H9 (cell line): Measurements from ENCODE around the gene SLC9B1. TPM values are rescaled to one million over a fixed set of nuclear protein-coding genes. Genes with fewer than 3 reads are reported as not detected.

Experiments used
- DNase-seq: peaks from one replicate; pipeline ENCODE4 v3.0.0-alpha.2; 2017
- H2AFZ ChIP-seq: one replicate; pipeline ENCODE4 v1.6.1; 2013; ENCODE audit warnings: mild to moderate bottlenecking, low read length, control low read depth, moderate library complexity
- H2AK5ac ChIP-seq: 2 replicates; pipeline ENCODE4 v1.6.1; 2013; ENCODE audit warnings: low read length, control low read depth, mixed read lengths; ENCODE audit not compliant: insufficient read length
- H2BK120ac ChIP-seq: one replicate; pipeline ENCODE4 v1.6.1; 2013; ENCODE audit warnings: low read depth, mild to moderate bottlenecking, low read length, control low read depth, inconsistent platforms; ENCODE audit not compliant: poor library complexity, severe bottlenecking
- H2BK12ac ChIP-seq: 2 replicates; pipeline ENCODE4 v1.6.1; 2013; ENCODE audit warnings: low read length, control low read depth, mixed read lengths, low read depth; ENCODE audit not compliant: insufficient read length
- H2BK15ac ChIP-seq: 2 replicates; pipeline ENCODE4 v1.6.1; 2013; ENCODE audit warnings: low read depth, low read length, control low read depth
- H2BK20ac ChIP-seq: one replicate; pipeline ENCODE4 v1.6.1; 2013; ENCODE audit warnings: low read depth, mild to moderate bottlenecking, low read length, control low read depth, inconsistent platforms; ENCODE audit not compliant: poor library complexity, severe bottlenecking
- H2BK5ac ChIP-seq: 2 replicates; pipeline ENCODE4 v1.6.1; 2013; ENCODE audit warnings: low read length, control low read depth, mixed read lengths; ENCODE audit not compliant: insufficient read length
- H3K14ac ChIP-seq: 2 replicates; pipeline ENCODE4 v1.6.1; 2013; ENCODE audit warnings: low read length, control low read depth; ENCODE audit not compliant: insufficient read depth
- H3K18ac ChIP-seq: 2 replicates; pipeline ENCODE4 v1.6.1; 2013; ENCODE audit warnings: low read depth, mild to moderate bottlenecking, mixed read lengths, low read length, control low read depth; ENCODE audit not compliant: insufficient read length
- H3K23ac ChIP-seq: 2 replicates; pipeline ENCODE4 v1.6.1; 2013; ENCODE audit warnings: low read length, control low read depth, mixed read lengths, low read depth; ENCODE audit not compliant: insufficient read length
- H3K23me2 ChIP-seq: 2 replicates; pipeline ENCODE4 v1.6.1; 2013; ENCODE audit warnings: low read depth, mild to moderate bottlenecking, mixed read lengths, low read length, control low read depth; ENCODE audit not compliant: insufficient read length, poor library complexity, severe bottlenecking
- H3K27ac ChIP-seq: 2 replicates; pipeline ENCODE4 v1.5.1; 2013; ENCODE audit warnings: low read length, control low read depth, mixed read lengths, low read depth; ENCODE audit not compliant: insufficient read length
- H3K27me3 ChIP-seq: 2 replicates; pipeline ENCODE4 v1.6.1; 2013; ENCODE audit warnings: low read length, control low read depth, inconsistent platforms; ENCODE audit not compliant: insufficient read depth
- H3K4ac ChIP-seq: 2 replicates; pipeline ENCODE4 v1.6.1; 2013; ENCODE audit warnings: low read depth, mild to moderate bottlenecking, control low read depth, inconsistent platforms, low read length, moderate library complexity
- H3K4me1 ChIP-seq: 2 replicates; pipeline ENCODE4 v1.6.1; 2013; ENCODE audit warnings: low read length, control low read depth, inconsistent platforms; ENCODE audit not compliant: insufficient read depth
- H3K4me2 ChIP-seq: 2 replicates; pipeline ENCODE4 v1.6.1; 2013; ENCODE audit warnings: low read length, control low read depth, mixed read lengths; ENCODE audit not compliant: insufficient read length, insufficient read depth
- H3K56ac ChIP-seq: 2 replicates; pipeline ENCODE4 v1.6.1; 2013; ENCODE audit warnings: low read depth, mild to moderate bottlenecking, mixed read lengths, low read length, control low read depth; ENCODE audit not compliant: insufficient read length
- H3K79me1 ChIP-seq: 2 replicates; pipeline ENCODE4 v1.6.1; 2013; ENCODE audit warnings: low read depth, mild to moderate bottlenecking, moderate library complexity, low read length, control low read depth, inconsistent platforms; ENCODE audit not compliant: insufficient read depth, poor library complexity, severe bottlenecking
- H3K79me2 ChIP-seq: 2 replicates; pipeline ENCODE4 v1.6.1; 2013; ENCODE audit warnings: low read length, control low read depth, inconsistent platforms; ENCODE audit not compliant: insufficient read depth
- H3K9ac ChIP-seq: 2 replicates; pipeline ENCODE4 v1.6.1; 2013; ENCODE audit warnings: low read length, control low read depth, mixed read lengths; ENCODE audit not compliant: insufficient read length; ENCODE audit errors: extremely low read depth
- H3K9me3 ChIP-seq: one replicate; pipeline ENCODE4 v1.6.1; 2013; ENCODE audit warnings: low read depth, low read length, inconsistent platforms; ENCODE audit not compliant: control insufficient read depth
- H3T11ph ChIP-seq: one replicate; pipeline ENCODE4 v1.6.1; 2013; ENCODE audit warnings: mild to moderate bottlenecking, low read length, control low read depth, inconsistent platforms
- H4K20me1 ChIP-seq: one replicate; pipeline ENCODE4 v1.6.1; 2013; ENCODE audit not compliant: control insufficient read depth, insufficient read length, insufficient read depth
- H4K5ac ChIP-seq: 2 replicates; pipeline ENCODE4 v1.6.1; 2013; ENCODE audit warnings: low read depth, mild to moderate bottlenecking, mixed read lengths, low read length, control low read depth; ENCODE audit not compliant: insufficient read length
- H4K8ac ChIP-seq: replicated peaks from 2 replicates; pipeline ENCODE4 v1.6.1; 2013; ENCODE audit warnings: low read length, control low read depth, mixed read lengths, low read depth; ENCODE audit not compliant: insufficient read length
- H4K91ac ChIP-seq: 2 replicates; pipeline ENCODE4 v1.6.1; 2013; ENCODE audit warnings: low read depth, mild to moderate bottlenecking, moderate library complexity, mixed read lengths, low read length, control low read depth; ENCODE audit not compliant: insufficient read length
- H3K27ac Mint-ChIP-seq, 3 experiments: 2 replicates in 2 of 3; 3 replicates in 1 of 3; pipeline ENCODE4 v1.8.0; 2020 to 2021; ENCODE audit warnings: mixed read lengths in 3 of 3, mild to moderate bottlenecking in 1 of 3, moderate library complexity in 1 of 3
- H3K27me3 Mint-ChIP-seq: 2 replicates; pipeline ENCODE4 v1.8.0; 2021; ENCODE audit warnings: low read depth, mild to moderate bottlenecking, moderate library complexity, mixed read lengths
- H3K36me3 Mint-ChIP-seq, 3 experiments: 2 replicates in 2 of 3; 3 replicates in 1 of 3; pipeline ENCODE4 v1.8.0; 2020 to 2021; ENCODE audit warnings: low read depth in 3 of 3, mixed read lengths in 3 of 3; ENCODE audit not compliant: insufficient read depth in 1 of 3
- H3K4me1 Mint-ChIP-seq, 2 experiments: 2 replicates each; pipeline ENCODE4 v1.8.0; 2020; ENCODE audit warnings: mixed read lengths in 2 of 2
- H3K4me3 Mint-ChIP-seq, 2 experiments: 2 replicates in 1 of 2; 3 replicates in 1 of 2; pipeline ENCODE4 v1.8.0; 2020 to 2021; ENCODE audit warnings: mild to moderate bottlenecking in 2 of 2, mixed read lengths in 2 of 2, moderate library complexity in 1 of 2
- H3K9me3 Mint-ChIP-seq, 2 experiments: 2 replicates in 1 of 2; 3 replicates in 1 of 2; pipeline ENCODE4 v1.8.0; 2020; ENCODE audit warnings: mild to moderate bottlenecking in 2 of 2, mixed read lengths in 2 of 2, moderate library complexity in 1 of 2
- CTCF ChIP-seq: fragments of 200-600 bp; sonication (generic); conservative IDR thresholded peaks from 3 replicates; pipeline ENCODE4 v1.8.0; 2021; ENCODE audit warnings: antibody characterized with exemption, mild to moderate bottlenecking
- WGBS: extraction: QIAGEN DNeasy Blood & Tissue Kit; methylation state at CpG from one replicate; pipeline ENCODE4 v1.1.7; 2013; ENCODE audit warnings: missing lambda C conversion rate, low lambda C conversion rate, mixed read lengths; ENCODE audit not compliant: insufficient read length; ENCODE audit errors: extremely low coverage; 5-methylcytosine and 5-hydroxymethylcytosine counted together
- total RNA-seq: library from RNA; stranded (reverse); gene quantifications from 2 replicates; pipeline ENCODE4 v1.2.1, GENCODE V29; 2021

The SLC9B1 gene
- total RNA-seq, 1 experiment from 2014 or later, result 0.59 TPM

GRCh38 chr4:102881343-102881742 lies 138.2 kb downstream of the SLC9B1 start:
- peaks cover 8% of the 10 kb centered on the region in 2 experiments for H3K4me1 Mint-ChIP-seq
- H3K36me3 Mint-ChIP-seq, result peaks cover 29 to 35% (median 34%) of the 10 kb centered on the region in 3 experiments
- WGBS, result no CpG with 5 or more reads among the region's 1 CpG
- H3K4ac ChIP-seq, result no peak overlapping the region
- H3K9ac ChIP-seq, result no peak overlapping the region
- H3K27me3 Mint-ChIP-seq, result no peaks in the 10 kb centered on the region
- no peak overlapping the region for H2BK5ac ChIP-seq
- H3K4me3 Mint-ChIP-seq, result no peak overlapping the region
- H3K79me2 ChIP-seq, result no peaks in the 10 kb centered on the region; the same call in 1 of the 2 replicates
- no peak overlapping the region for H3K27ac ChIP-seq
- H4K20me1 ChIP-seq, result no peaks in the 10 kb centered on the region
- no peak overlapping the region for H2BK20ac ChIP-seq
- no peaks in the 10 kb centered on the region for H3K27me3 ChIP-seq
- no peaks in the 10 kb centered on the region for H3K79me1 ChIP-seq
- TF ChIP-seq CTCF, result no peak
- no peaks in the 10 kb centered on the region for H3K23me2 ChIP-seq
- no peak overlapping the region for H3K4me2 ChIP-seq
- peaks cover 9% of the 10 kb centered on the region for H3K9me3 ChIP-seq
- no peak overlapping the region for H3K56ac ChIP-seq
- H3T11ph ChIP-seq, result no peak overlapping the region
- H3K27ac Mint-ChIP-seq, result no peak overlapping the region
- H4K91ac ChIP-seq, result no peak overlapping the region
- H3K18ac ChIP-seq, result no peak overlapping the region
- H3K4me1 ChIP-seq, result 0 out of 2 replicates have a peak, but pooled peaks cover 6% of the 10 kb centered on the region
- H3K23ac ChIP-seq, result no peak overlapping the region
- no peak overlapping the region for H2AFZ ChIP-seq
- no peak overlapping the region for H4K5ac ChIP-seq
- no peak overlapping the region for H2BK15ac ChIP-seq
- H2AK5ac ChIP-seq, result no peak overlapping the region
- H2BK12ac ChIP-seq, result no peak overlapping the region
- no peak overlapping the region for H4K8ac ChIP-seq
- no peak overlapping the region for H2BK120ac ChIP-seq
- H3K14ac ChIP-seq, result no peak overlapping the region
- no peak for DNase-seq
- H3K9me3 Mint-ChIP-seq, result peaks cover 21 to 24% of the 10 kb centered on the region in 2 experiments
